Vagina (tissue), 2 donors: ENCODE results near the gene CTNNA3. TPM values are rescaled to one million over a fixed set of nuclear protein-coding genes. Genes with fewer than 3 reads are reported as not detected.
"Not testable (repeated sequence)": the region's sequence is repeated elsewhere in the genome, so short reads cannot be mapped to it uniquely, and the experiment has no call there.

Experiments used
- DNase-seq, 2 donors: peaks; one replicate each; pipeline ENCODE4 v3.0.0-alpha.2; 2017; ENCODE audit errors: extremely low spot score in 2 of 2
- H3K27ac ChIP-seq: fragments of 200-600 bp; sonication (generic); one replicate; pipeline ENCODE4 v1.5.1; 2019
- H3K27me3 ChIP-seq: fragments of 200-600 bp; sonication (generic); one replicate; pipeline ENCODE4 v1.5.1; 2019
- H3K36me3 ChIP-seq, 2 donors: fragments of 200-600 bp; sonication (generic); one replicate each; pipeline ENCODE4 v1.5.1; 2017 to 2019
- H3K4me1 ChIP-seq: fragments of 200-600 bp; sonication (generic); one replicate; pipeline ENCODE4 v1.5.1; 2019
- H3K4me3 ChIP-seq, 2 donors: fragments of 200-600 bp; sonication (generic); 1 replicate in 1 of 2; 2 replicates in 1 of 2; pipeline ENCODE4 v1.5.1; 2016 to 2019
- H3K9me3 ChIP-seq: fragments of 200-600 bp; sonication (generic); one replicate; pipeline ENCODE4 v1.5.1; 2019
- POLR2A ChIP-seq, 2 donors: fragments of 450-650 bp; IDR thresholded peaks; one replicate each; pipeline ENCODE4 v1.6.1; 2017; ENCODE audit warnings: antibody characterized with exemption in 2 of 2, mild to moderate bottlenecking in 2 of 2, moderate library complexity in 2 of 2
- POLR2AphosphoS5 ChIP-seq, 2 donors: sonication (generic); formaldehyde crosslinking; IDR thresholded peaks; one replicate each; pipeline ENCODE4 v1.9.0; 2017; ENCODE audit warnings: antibody characterized with exemption in 2 of 2, mild to moderate bottlenecking in 2 of 2, low read depth in 1 of 2; ENCODE audit not compliant: insufficient read depth in 1 of 2
- intact Hi-C: fragments of 100-400 bp; cut with DNase I; formaldehyde crosslinking; loops from one replicate; pipeline ENCODE4 v1.15.1; 2023
- total RNA-seq: library from RNA; depleted of rRNA; stranded (reverse); fragments of >200 nt; gene quantifications from one replicate; pipeline ENCODE4 v1.2.3, GENCODE V29; 2016
- TF ChIP-seq, protein P1 (sequence below), 3 experiments: fragments of 450-650 bp in 2 of 3; fragments of 200-600 bp in 1 of 3; sonication (generic) in 1 of 3; IDR thresholded peaks; one replicate each; pipeline ENCODE4 v1.5.1; 2017 to 2019; ENCODE audit warnings: antibody characterized with exemption in 3 of 3, mild to moderate bottlenecking in 2 of 3, moderate library complexity in 2 of 3

The CTNNA3 gene
- total RNA-seq, 1 donor from 2014 or later: 0.98 TPM

DNA sequence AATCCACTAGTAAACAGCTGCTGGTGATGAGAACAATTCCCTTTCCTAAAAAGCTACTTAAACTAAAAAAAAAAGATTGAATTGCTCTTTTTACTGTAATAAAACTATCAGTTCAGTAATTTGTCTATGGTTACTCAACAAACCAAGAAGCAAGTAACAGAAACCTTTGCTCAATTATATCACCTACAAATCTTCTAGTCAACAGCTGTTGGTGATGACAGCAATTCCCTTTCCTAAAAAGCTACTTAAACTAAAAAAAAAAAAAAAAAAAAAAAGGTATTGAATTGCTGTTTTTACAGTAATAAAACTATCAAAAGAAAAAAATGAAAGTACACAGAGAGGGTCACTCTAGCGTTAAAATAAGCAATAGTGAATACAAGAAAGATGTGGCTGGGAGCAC is 158.1 kb downstream of the CTNNA3 start:
- no peaks in the 10 kb centered on the region for H3K36me3 ChIP-seq
- intact Hi-C loops: no loop called here
- no peaks in the 10 kb centered on the region for H3K27me3 ChIP-seq
- no peaks in the 10 kb centered on the region for H3K9me3 ChIP-seq
- TF ChIP-seq, protein P1, sequence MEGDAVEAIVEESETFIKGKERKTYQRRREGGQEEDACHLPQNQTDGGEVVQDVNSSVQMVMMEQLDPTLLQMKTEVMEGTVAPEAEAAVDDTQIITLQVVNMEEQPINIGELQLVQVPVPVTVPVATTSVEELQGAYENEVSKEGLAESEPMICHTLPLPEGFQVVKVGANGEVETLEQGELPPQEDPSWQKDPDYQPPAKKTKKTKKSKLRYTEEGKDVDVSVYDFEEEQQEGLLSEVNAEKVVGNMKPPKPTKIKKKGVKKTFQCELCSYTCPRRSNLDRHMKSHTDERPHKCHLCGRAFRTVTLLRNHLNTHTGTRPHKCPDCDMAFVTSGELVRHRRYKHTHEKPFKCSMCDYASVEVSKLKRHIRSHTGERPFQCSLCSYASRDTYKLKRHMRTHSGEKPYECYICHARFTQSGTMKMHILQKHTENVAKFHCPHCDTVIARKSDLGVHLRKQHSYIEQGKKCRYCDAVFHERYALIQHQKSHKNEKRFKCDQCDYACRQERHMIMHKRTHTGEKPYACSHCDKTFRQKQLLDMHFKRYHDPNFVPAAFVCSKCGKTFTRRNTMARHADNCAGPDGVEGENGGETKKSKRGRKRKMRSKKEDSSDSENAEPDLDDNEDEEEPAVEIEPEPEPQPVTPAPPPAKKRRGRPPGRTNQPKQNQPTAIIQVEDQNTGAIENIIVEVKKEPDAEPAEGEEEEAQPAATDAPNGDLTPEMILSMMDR (IDR thresholded peaks at IDR 0.05): no peak
- no peak for TF ChIP-seq POLR2A (IDR thresholded peaks at IDR 0.05)
- TF ChIP-seq POLR2AphosphoS5 (IDR thresholded peaks at IDR 0.05; ENCODE audit: insufficient read depth in 1 of 2, low read depth in 1 of 2): no peak
- no peak for DNase-seq
- no peak overlapping the region for H3K4me3 ChIP-seq
- H3K27ac ChIP-seq: no peak overlapping the region
- H3K4me1 ChIP-seq: no peaks in the 10 kb centered on the region

DNA sequence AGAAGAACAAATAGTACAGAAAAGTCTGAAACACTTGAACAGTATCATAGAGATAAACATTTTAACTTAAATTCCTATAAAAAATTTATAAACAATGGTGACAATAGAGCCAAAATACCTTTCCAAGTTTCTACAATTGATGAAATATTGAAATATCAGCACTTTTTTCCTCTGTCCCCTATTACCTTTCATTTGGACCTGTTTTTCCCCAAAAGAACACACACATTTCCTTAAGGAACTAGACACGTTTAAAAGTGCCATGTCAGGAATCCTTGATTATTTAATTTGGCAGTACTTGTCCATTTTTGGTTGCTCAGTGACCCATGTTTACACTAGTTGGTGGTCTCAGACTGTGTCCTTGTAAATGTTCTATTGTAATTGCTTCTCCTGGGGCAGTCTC is 162.6 kb downstream of the CTNNA3 start:
- DNase-seq: no peak
- H3K27me3 ChIP-seq: no peaks in the 10 kb centered on the region
- no peak overlapping the region for H3K27ac ChIP-seq
- no peaks in the 10 kb centered on the region for H3K9me3 ChIP-seq
- no peaks in the 10 kb centered on the region for H3K36me3 ChIP-seq
- no peak overlapping the region for H3K4me3 ChIP-seq
- TF ChIP-seq POLR2A (IDR thresholded peaks at IDR 0.05) (no peak), POLR2AphosphoS5 (IDR thresholded peaks at IDR 0.05; ENCODE audit: insufficient read depth in 1 of 2, low read depth in 1 of 2) (no peak)
- TF ChIP-seq, protein P1 (IDR thresholded peaks at IDR 0.05): no peak
- no peaks in the 10 kb centered on the region for H3K4me1 ChIP-seq
- intact Hi-C loops: no loop called here

DNA sequence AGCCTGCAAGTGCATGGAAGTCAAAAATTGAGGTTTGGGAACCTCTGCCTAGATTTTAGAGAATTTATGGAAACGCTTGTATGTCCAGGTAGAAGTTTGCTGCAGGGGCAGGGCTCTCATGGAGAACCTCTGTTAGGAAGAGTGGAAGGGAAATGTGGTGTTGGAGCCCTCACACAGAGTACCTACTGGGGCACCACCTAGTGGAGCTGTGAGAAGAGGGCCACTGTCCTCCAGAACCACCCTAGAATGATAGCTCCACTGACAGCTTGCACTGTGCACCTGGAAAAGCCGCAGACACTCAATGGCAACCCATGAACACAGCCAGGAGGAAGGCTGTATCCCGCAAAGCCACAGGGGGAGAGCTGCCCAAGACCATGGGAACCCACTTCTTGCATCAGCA is 165.0 kb downstream of the CTNNA3 start:
- H3K9me3 ChIP-seq, intact Hi-C loops, H3K4me1 ChIP-seq, DNase-seq, H3K27me3 ChIP-seq, H3K27ac ChIP-seq, H3K36me3 ChIP-seq, H3K4me3 ChIP-seq: not testable (repeated sequence)

DNA sequence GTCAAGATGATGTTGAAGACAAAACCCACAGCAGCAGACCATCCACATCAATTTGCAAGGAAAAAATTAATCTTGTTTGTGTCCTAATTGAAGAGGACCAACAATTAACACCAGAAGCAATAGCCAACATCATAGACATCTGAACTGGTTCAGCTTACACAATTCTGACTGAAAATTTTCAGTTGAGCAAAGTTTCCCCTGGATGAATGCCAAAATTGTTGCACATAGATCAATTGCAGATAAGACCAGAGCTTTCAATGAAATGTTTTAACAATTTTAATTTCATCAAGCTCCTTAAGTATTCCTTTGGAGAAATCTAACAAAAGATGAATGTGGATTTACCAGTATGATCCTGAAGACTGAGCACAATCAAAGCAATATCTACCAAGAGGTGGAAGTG is 168.6 kb downstream of the CTNNA3 start:
- no peaks in the 10 kb centered on the region for H3K27me3 ChIP-seq
- no peak overlapping the region for H3K4me3 ChIP-seq
- no peaks in the 10 kb centered on the region for H3K36me3 ChIP-seq
- H3K9me3 ChIP-seq: no peaks in the 10 kb centered on the region
- TF ChIP-seq POLR2AphosphoS5 (IDR thresholded peaks at IDR 0.05; ENCODE audit: insufficient read depth in 1 of 2, low read depth in 1 of 2) (no peak), POLR2A (IDR thresholded peaks at IDR 0.05) (no peak)
- TF ChIP-seq, protein P1 (IDR thresholded peaks at IDR 0.05): no peak
- H3K27ac ChIP-seq: no peak overlapping the region
- no peak for DNase-seq
- no peaks in the 10 kb centered on the region for H3K4me1 ChIP-seq
- intact Hi-C loops: no loop called here

DNA sequence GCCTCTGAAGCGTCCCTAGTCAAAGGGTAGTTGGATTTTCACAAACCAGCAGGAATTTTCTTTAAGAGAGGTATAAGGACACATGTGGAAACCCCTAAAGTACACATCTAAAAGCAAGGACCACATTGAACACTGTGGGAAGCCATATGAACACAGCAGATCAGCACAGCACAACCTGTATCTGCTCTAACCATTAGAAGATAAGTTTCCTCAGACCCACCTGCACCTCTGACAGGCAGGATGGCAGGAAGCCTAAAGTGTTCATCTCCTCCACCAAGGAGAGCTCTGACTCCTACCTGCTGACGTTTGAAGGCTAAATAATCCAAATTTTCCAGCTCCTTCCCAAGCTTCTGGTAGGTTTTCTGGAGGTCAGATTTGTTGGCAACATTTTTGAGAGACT is 174.4 kb downstream of the CTNNA3 start:
- TF ChIP-seq, protein P1 (IDR thresholded peaks at IDR 0.05): no peak
- TF ChIP-seq POLR2AphosphoS5 (IDR thresholded peaks at IDR 0.05; ENCODE audit: insufficient read depth in 1 of 2, low read depth in 1 of 2) (no peak), POLR2A (IDR thresholded peaks at IDR 0.05) (no peak)
- Histone ChIP-seq H3K27me3 (no peaks in the 10 kb centered on the region), H3K4me1 (no peaks in the 10 kb centered on the region), H3K9me3 (no peaks in the 10 kb centered on the region), H3K27ac (no peak overlapping the region), H3K4me3 (no peak overlapping the region), H3K36me3 (no peaks in the 10 kb centered on the region)
- intact Hi-C loops: no loop called here
- no peak for DNase-seq
